GM12878 (cell line): ENCODE results near the gene CHCT1. TPM values are rescaled to one million over a fixed set of nuclear protein-coding genes. Genes with fewer than 3 reads are reported as not detected.
A peak's percentile ranks its signal among the peaks of the same experiment; 100 is the strongest.

Source experiments
- ATAC-seq: fragments of 200-7000 bp; cut with Tn5 transposase; 3 replicates; pipeline ENCODE4 v1.9.1; 2020; ENCODE audit warnings: mild to moderate bottlenecking, moderate library complexity
- BruUV-seq: library from RNA; stranded (reverse); fragments of 400-500 nt; replicated peaks from 2 replicates; lab custom pipeline; 2021; lab: Mats Ljungman, UMichigan
- CTCF ChIA-PET: fragments of 300-600 bp; sonication (Branson Sonifier 250); formaldehyde crosslinking; extraction: SDS; loops from one replicate; lab custom pipeline; 2021; ENCODE audit warnings: inconsistent platforms; lab: Yijun Ruan, JAX
- POLR2A ChIA-PET: fragments of 350-600 bp; formaldehyde crosslinking; extraction: SDS; loops from one replicate; lab custom pipeline; 2021; ENCODE audit warnings: inconsistent platforms; lab: Charles Lee
- RAD21 ChIA-PET: fragments of 300-600 bp; sonication (Branson Sonifier 250); formaldehyde crosslinking; loops from one replicate; lab custom pipeline; 2023; ENCODE audit warnings: antibody characterized with exemption; ENCODE audit not compliant: unreplicated experiment; lab: Charles Lee
- SMC1A ChIA-PET: fragments of 300-600 bp; sonication (Branson Sonifier 250); formaldehyde crosslinking; loops from one replicate; lab custom pipeline; 2023; ENCODE audit not compliant: unreplicated experiment, uncharacterized antibody; lab: Charles Lee
- DNase-seq: peaks from one replicate; pipeline ENCODE4 v3.0.0-alpha.2; 2011; ENCODE audit warnings: low read depth, low spot score
- FAIRE-seq: peaks from 3 replicates; lab custom pipeline; 2011; peaks lifted over from hg19 to GRCh38; lab: Jason Lieb, UNC
- H2AFZ ChIP-seq: 2 replicates; pipeline ENCODE4 v1.6.0; 2011; ENCODE audit warnings: low read depth, low read length, control low read depth; ENCODE audit not compliant: control insufficient read depth
- H3K27ac ChIP-seq: 2 replicates; pipeline ENCODE4 v1.5.1; 2011; ENCODE audit warnings: control low read depth; ENCODE audit not compliant: control insufficient read depth, insufficient read depth
- H3K27me3 ChIP-seq, 2 experiments: replicated peaks in 1 of 2; 2 replicates each; pipeline versions ENCODE4 v1.6.0 to v1.6.1; 2011; ENCODE audit warnings: low read length in 1 of 2; ENCODE audit not compliant: control insufficient read depth in 2 of 2, insufficient read depth in 2 of 2
- H3K36me3 ChIP-seq, 2 experiments: 2 replicates each; pipeline ENCODE4 v1.5.1; 2011; ENCODE audit warnings: low read length in 1 of 2; ENCODE audit not compliant: control insufficient read depth in 2 of 2, insufficient read depth in 2 of 2
- H3K4me1 ChIP-seq: 2 replicates; pipeline ENCODE4 v1.6.1; 2011; ENCODE audit warnings: mild to moderate bottlenecking, low read length, moderate library complexity, mixed read lengths; ENCODE audit not compliant: control insufficient read depth, insufficient read depth
- H3K4me2 ChIP-seq: 2 replicates; pipeline ENCODE4 v1.6.0; 2011; ENCODE audit warnings: control low read depth; ENCODE audit not compliant: control insufficient read depth, insufficient read depth
- H3K4me3 ChIP-seq: fragments of 200-600 bp; sonication (generic); 2 replicates; pipeline ENCODE4 v1.5.1; 2016
- H3K79me2 ChIP-seq: 2 replicates; pipeline ENCODE4 v1.6.0; 2011; ENCODE audit warnings: low read length; ENCODE audit not compliant: control insufficient read depth, insufficient read depth
- H3K9ac ChIP-seq: 2 replicates; pipeline ENCODE4 v1.8.0; 2011; ENCODE audit warnings: low read length, control low read depth, mixed read lengths; ENCODE audit not compliant: control insufficient read depth, insufficient read depth
- H3K9me3 ChIP-seq: replicated peaks from 3 replicates; pipeline ENCODE4 v1.5.1; 2011; ENCODE audit warnings: mild to moderate bottlenecking, low read length; ENCODE audit not compliant: control insufficient read depth, insufficient read depth
- H4K20me1 ChIP-seq: 2 replicates; pipeline ENCODE4 v1.6.0; 2011; ENCODE audit not compliant: control insufficient read depth, insufficient read depth
- BMI1 ChIP-seq: fragments of 450-650 bp; IDR thresholded peaks from 2 replicates; pipeline ENCODE4 v1.6.1; 2016; ENCODE audit warnings: mild to moderate bottlenecking, moderate library complexity, borderline replicate concordance
- EP300 ChIP-seq, 2 experiments: fragments of 150-350 bp in 1 of 2; IDR thresholded peaks; 2 replicates each; pipeline ENCODE4 v1.6.1; 2011 to 2012; ENCODE audit warnings: low read depth in 2 of 2, low read length in 2 of 2, borderline replicate concordance in 1 of 2, improper control_type of control experiment in 1 of 2, inconsistent platforms in 1 of 2; ENCODE audit not compliant: control insufficient read depth in 1 of 2
- GATAD2B ChIP-seq: fragments of 450-650 bp; conservative IDR thresholded peaks from 2 replicates; pipeline ENCODE4 v1.6.1; 2017; ENCODE audit warnings: low read depth, mild to moderate bottlenecking, moderate library complexity
- LARP7 ChIP-seq: fragments of 450-650 bp; IDR thresholded peaks from 2 replicates; pipeline ENCODE4 v1.6.1; 2017; ENCODE audit warnings: mild to moderate bottlenecking
- MEF2B ChIP-seq: fragments of 450-650 bp; IDR thresholded peaks from 2 replicates; pipeline ENCODE4 v1.6.1; 2018; ENCODE audit warnings: mild to moderate bottlenecking, moderate library complexity; ENCODE audit not compliant: partially characterized antibody, poor library complexity, severe bottlenecking
- MTA2 ChIP-seq: fragments of 450-650 bp; IDR thresholded peaks from 2 replicates; pipeline ENCODE4 v1.6.1; 2016; ENCODE audit warnings: low read depth, mild to moderate bottlenecking, moderate library complexity
- NFXL1 ChIP-seq: fragments of 450-650 bp; IDR thresholded peaks from 2 replicates; pipeline ENCODE4 v1.6.1; 2017; ENCODE audit warnings: antibody characterized with exemption, mild to moderate bottlenecking, borderline replicate concordance
- TARDBP ChIP-seq: IDR thresholded peaks from 2 replicates; pipeline ENCODE4 v1.6.1; 2016; ENCODE audit warnings: borderline replicate concordance
- YBX1 ChIP-seq: fragments of 450-650 bp; IDR thresholded peaks from 2 replicates; pipeline ENCODE4 v1.6.1; 2016; ENCODE audit warnings: antibody characterized with exemption
- ZNF24 ChIP-seq: fragments of 450-650 bp; IDR thresholded peaks from 2 replicates; pipeline ENCODE4 v1.6.1; 2017; ENCODE audit warnings: antibody characterized with exemption, mild to moderate bottlenecking
- WGBS: methylation state at CpG from one replicate; pipeline ENCODE4 v1.1.6; 2016; ENCODE audit warnings: low lambda C conversion rate; ENCODE audit not compliant: insufficient replicate concordance, insufficient coverage; ENCODE audit errors: missing lambda C conversion rate; 5-methylcytosine and 5-hydroxymethylcytosine counted together
- in situ Hi-C: fragments of 300-500 bp; cut with MboI; formaldehyde crosslinking; loops from 9 replicates; pipeline ENCODE4 v1.14.3; 2018; ENCODE audit warnings: mixed read lengths
- intact Hi-C: fragments of 100-400 bp; cut with micrococcal nuclease; formaldehyde crosslinking; loops from one replicate; pipeline ENCODE4 v1.14.2; 2022; ENCODE audit not compliant: unreplicated experiment
- polyA plus RNA-seq, 11 experiments: library from polyadenylated mRNA; depleted of rRNA in 4 of 11; unstranded in 6 of 11; stranded (reverse) in 5 of 11; fragments of >200 nt; fragmentation: Nextera tagmentation in 4 of 11; fragmentation: Illumina TruSeq in 1 of 11; extraction: Ambion mirVana in 4 of 11; extraction: Trizol in 1 of 11; gene quantifications; 1 replicate in 1 of 11; 2 replicates in 10 of 11; pipeline versions ENCODE4 v1.2.1 to v1.2.3, GENCODE V29; 2011 to 2016; ENCODE audit warnings: inconsistent platforms in 2 of 11, missing spikeins in 2 of 11, low read depth in 1 of 11
- total RNA-seq, 4 experiments: library from RNA; depleted of rRNA in 3 of 4; stranded (reverse); fragments of >200 nt in 3 of 4; fragmentation: Illumina TruSeq in 1 of 4; extraction: Trizol in 1 of 4; gene quantifications; 2 replicates each; pipeline versions ENCODE4 v1.2.1 to v1.2.3, GENCODE V29; 2013 to 2021
- TF ChIP-seq, protein P1 (sequence below): IDR thresholded peaks from 2 replicates; pipeline ENCODE4 v1.6.1; 2012; ENCODE audit warnings: improper control_type of control experiment, low read depth, low read length; ENCODE audit not compliant: insufficient replicate concordance
- TF ChIP-seq, protein P2 (sequence below): fragments of 450-650 bp; IDR thresholded peaks from 2 replicates; pipeline ENCODE4 v1.6.1; 2017; ENCODE audit warnings: low read depth, mild to moderate bottlenecking, moderate library complexity
- TF ChIP-seq, protein P3 (sequence below): fragments of 450-650 bp; IDR thresholded peaks from 2 replicates; pipeline ENCODE4 v1.6.1; 2018; ENCODE audit warnings: mild to moderate bottlenecking, low read depth, moderate library complexity; ENCODE audit not compliant: partially characterized antibody

The CHCT1 gene
- total and polyA plus RNA-seq, 10 of the 15 experiments (the other 5 are each of a cell fraction or from before 2014, with no cell fraction given): 0.23 to 0.35 TPM; not detected in 8

DNA sequence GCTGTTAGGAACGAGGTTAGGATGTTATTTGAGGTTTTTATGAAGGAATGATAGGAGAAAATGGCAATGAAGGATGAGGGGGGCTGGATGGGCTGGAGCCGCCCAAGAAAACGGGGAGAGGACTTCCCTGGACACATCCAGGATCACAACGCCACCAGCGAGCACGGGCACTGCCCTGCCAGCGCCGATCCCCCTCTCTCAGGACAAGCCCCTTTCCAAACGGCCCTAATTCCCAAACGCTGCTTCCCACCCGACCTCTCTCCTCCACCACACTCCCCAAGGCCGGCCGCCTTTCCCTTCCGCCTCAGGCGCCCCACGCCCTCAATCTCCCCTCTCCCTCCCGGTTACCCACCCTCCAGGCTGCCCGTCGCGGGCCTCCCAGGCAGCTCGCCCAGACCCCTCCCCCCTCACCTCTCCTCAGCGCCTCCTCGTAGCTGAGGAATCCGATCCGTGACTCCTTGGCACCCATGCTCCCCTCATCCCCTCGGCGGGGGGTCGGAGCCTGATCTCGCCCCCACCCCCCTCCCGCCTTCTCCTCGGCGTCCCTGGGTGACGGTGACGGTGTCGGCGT, 30.7 kb upstream of the CHCT1 start:
- in situ Hi-C loops: no loop called here
- Histone ChIP-seq H3K27me3 (no peaks in the 10 kb centered on the region), H3K9me3 (no peaks in the 10 kb centered on the region), H3K27ac (peak overlapping the region; percentile 81), H3K36me3 (no peaks in the 10 kb centered on the region), H2AFZ (peak overlapping the region; percentile 78), H3K79me2 (peaks cover 45% of the 10 kb centered on the region), H3K9ac (peak overlapping the region; percentile 90), H3K4me3 (peak overlapping the region; percentile 97), H3K4me2 (peak overlapping the region; percentile 88), H3K4me1 (no peaks in the 10 kb centered on the region), H4K20me1 (no peaks in the 10 kb centered on the region)
- BruUV-seq: no TSS peak
- POLR2A ChIA-PET: interaction anchor here (0.6 to 1.8 kb wide), 6 partner anchors 9 to 301 kb away, joined by 3 to 10 read pairs (median 4); partner anchors contain the start of gene PPM1D
- SMC1A ChIA-PET: interaction anchor here (0.9 to 1.8 kb wide), 5 partner anchors 77 to 304 kb away, joined by 3 to 5 read pairs (median 4); no protein-coding TSS in a partner anchor
- CTCF ChIA-PET: interaction anchor here (0.7 to 2.0 kb wide), 4 partner anchors 32 to 217 kb away, joined by 3 to 6 read pairs (median 5); partner anchors contain the start of gene CHCT1
- intact Hi-C loops: loop anchor here (5.0 kb wide), 1 partner anchor 84 kb away; no protein-coding TSS in a partner anchor
- FAIRE-seq (no peak), ATAC-seq (peak; percentile 49), DNase-seq (no peak)
- RAD21 ChIA-PET: interaction anchor here (0.6 to 2.1 kb wide), 3 partner anchors 36 to 160 kb away, joined by 3 to 9 read pairs (median 3); no protein-coding TSS in a partner anchor
- under 1% methylated on average over 19 of the region's 36 CpGs for WGBS
- TF ChIP-seq TARDBP (no peak), ZNF24 (no peak), EP300 (IDR thresholded peaks at IDR 0.05; ENCODE audit: borderline replicate concordance in 1 of 2, control insufficient read depth in 1 of 2, low read depth in 2 of 2, low read length in 2 of 2) (no peak), LARP7 (0 out of 2 replicates have a peak, but pooled peaks have one; percentile 35), BMI1 (no peak), NFXL1 (peak; percentile 39; the same call in 1 of the 2 replicates), MEF2B (no peak), YBX1 (no peak), GATAD2B (no peak), MTA2 (0 out of 2 replicates have a peak, but pooled peaks have one; percentile 32)
- TF ChIP-seq, protein P1, sequence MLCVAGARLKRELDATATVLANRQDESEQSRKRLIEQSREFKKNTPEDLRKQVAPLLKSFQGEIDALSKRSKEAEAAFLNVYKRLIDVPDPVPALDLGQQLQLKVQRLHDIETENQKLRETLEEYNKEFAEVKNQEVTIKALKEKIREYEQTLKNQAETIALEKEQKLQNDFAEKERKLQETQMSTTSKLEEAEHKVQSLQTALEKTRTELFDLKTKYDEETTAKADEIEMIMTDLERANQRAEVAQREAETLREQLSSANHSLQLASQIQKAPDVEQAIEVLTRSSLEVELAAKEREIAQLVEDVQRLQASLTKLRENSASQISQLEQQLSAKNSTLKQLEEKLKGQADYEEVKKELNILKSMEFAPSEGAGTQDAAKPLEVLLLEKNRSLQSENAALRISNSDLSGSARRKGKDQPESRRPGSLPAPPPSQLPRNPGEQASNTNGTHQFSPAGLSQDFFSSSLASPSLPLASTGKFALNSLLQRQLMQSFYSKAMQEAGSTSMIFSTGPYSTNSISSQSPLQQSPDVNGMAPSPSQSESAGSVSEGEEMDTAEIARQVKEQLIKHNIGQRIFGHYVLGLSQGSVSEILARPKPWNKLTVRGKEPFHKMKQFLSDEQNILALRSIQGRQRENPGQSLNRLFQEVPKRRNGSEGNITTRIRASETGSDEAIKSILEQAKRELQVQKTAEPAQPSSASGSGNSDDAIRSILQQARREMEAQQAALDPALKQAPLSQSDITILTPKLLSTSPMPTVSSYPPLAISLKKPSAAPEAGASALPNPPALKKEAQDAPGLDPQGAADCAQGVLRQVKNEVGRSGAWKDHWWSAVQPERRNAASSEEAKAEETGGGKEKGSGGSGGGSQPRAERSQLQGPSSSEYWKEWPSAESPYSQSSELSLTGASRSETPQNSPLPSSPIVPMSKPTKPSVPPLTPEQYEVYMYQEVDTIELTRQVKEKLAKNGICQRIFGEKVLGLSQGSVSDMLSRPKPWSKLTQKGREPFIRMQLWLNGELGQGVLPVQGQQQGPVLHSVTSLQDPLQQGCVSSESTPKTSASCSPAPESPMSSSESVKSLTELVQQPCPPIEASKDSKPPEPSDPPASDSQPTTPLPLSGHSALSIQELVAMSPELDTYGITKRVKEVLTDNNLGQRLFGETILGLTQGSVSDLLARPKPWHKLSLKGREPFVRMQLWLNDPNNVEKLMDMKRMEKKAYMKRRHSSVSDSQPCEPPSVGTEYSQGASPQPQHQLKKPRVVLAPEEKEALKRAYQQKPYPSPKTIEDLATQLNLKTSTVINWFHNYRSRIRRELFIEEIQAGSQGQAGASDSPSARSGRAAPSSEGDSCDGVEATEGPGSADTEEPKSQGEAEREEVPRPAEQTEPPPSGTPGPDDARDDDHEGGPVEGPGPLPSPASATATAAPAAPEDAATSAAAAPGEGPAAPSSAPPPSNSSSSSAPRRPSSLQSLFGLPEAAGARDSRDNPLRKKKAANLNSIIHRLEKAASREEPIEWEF: no peak
- TF ChIP-seq, protein P2, sequence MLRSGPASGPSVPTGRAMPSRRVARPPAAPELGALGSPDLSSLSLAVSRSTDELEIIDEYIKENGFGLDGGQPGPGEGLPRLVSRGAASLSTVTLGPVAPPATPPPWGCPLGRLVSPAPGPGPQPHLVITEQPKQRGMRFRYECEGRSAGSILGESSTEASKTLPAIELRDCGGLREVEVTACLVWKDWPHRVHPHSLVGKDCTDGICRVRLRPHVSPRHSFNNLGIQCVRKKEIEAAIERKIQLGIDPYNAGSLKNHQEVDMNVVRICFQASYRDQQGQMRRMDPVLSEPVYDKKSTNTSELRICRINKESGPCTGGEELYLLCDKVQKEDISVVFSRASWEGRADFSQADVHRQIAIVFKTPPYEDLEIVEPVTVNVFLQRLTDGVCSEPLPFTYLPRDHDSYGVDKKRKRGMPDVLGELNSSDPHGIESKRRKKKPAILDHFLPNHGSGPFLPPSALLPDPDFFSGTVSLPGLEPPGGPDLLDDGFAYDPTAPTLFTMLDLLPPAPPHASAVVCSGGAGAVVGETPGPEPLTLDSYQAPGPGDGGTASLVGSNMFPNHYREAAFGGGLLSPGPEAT: no peak
- TF ChIP-seq, protein P3, sequence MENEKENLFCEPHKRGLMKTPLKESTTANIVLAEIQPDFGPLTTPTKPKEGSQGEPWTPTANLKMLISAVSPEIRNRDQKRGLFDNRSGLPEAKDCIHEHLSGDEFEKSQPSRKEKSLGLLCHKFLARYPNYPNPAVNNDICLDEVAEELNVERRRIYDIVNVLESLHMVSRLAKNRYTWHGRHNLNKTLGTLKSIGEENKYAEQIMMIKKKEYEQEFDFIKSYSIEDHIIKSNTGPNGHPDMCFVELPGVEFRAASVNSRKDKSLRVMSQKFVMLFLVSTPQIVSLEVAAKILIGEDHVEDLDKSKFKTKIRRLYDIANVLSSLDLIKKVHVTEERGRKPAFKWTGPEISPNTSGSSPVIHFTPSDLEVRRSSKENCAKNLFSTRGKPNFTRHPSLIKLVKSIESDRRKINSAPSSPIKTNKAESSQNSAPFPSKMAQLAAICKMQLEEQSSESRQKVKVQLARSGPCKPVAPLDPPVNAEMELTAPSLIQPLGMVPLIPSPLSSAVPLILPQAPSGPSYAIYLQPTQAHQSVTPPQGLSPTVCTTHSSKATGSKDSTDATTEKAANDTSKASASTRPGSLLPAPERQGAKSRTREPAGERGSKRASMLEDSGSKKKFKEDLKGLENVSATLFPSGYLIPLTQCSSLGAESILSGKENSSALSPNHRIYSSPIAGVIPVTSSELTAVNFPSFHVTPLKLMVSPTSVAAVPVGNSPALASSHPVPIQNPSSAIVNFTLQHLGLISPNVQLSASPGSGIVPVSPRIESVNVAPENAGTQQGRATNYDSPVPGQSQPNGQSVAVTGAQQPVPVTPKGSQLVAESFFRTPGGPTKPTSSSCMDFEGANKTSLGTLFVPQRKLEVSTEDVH: no peak
